WTC11 (cell line): ENCODE data around the gene STRN3. TPM values are rescaled to one million over a fixed set of nuclear protein-coding genes. Genes with fewer than 3 reads are reported as not detected.

ENCODE experiments used
- ATAC-seq: fragments of 200-7000 bp; cut with Tn5 transposase; 2 replicates; pipeline ENCODE4 v1.10.0; 2021; ENCODE audit warnings: mild to moderate bottlenecking, moderate library complexity
- CTCF ChIA-PET: fragments of 300-600 bp; sonication (Branson Sonifier 250); formaldehyde crosslinking; loops from one replicate; lab custom pipeline; 2021; ENCODE audit warnings: antibody characterized with exemption; lab: Charles Lee
- POLR2A ChIA-PET: fragments of 350-600 bp; sonication (Branson Sonifier 250); formaldehyde crosslinking; loops from one replicate; lab custom pipeline; 2021; ENCODE audit warnings: antibody characterized with exemption; lab: Charles Lee
- DNase-seq: peaks from one replicate; pipeline ENCODE4 v3.0.0; 2021; ENCODE audit warnings: low spot score
- H3K27ac Mint-ChIP-seq: 2 replicates; pipeline ENCODE4 v1.8.0; 2021; ENCODE audit warnings: mixed read lengths
- H3K27me3 Mint-ChIP-seq: 2 replicates; pipeline ENCODE4 v1.8.0; 2021; ENCODE audit warnings: low read depth, mild to moderate bottlenecking, moderate library complexity, mixed read lengths
- H3K36me3 Mint-ChIP-seq: 2 replicates; pipeline ENCODE4 v1.8.0; 2021; ENCODE audit warnings: mixed read lengths
- H3K4me1 Mint-ChIP-seq: 2 replicates; pipeline ENCODE4 v1.8.0; 2022; ENCODE audit warnings: mixed read lengths
- H3K4me3 Mint-ChIP-seq: 2 replicates; pipeline ENCODE4 v1.8.0; 2021; ENCODE audit warnings: mild to moderate bottlenecking, moderate library complexity, mixed read lengths
- H3K9me3 Mint-ChIP-seq: 2 replicates; pipeline ENCODE4 v1.8.0; 2021; ENCODE audit warnings: mixed read lengths
- ARID4B ChIP-seq: sonication (generic); formaldehyde crosslinking; IDR thresholded peaks from 2 replicates; pipeline ENCODE4 v1.8.0; 2023; ENCODE audit warnings: missing genetic modification reagents, mild to moderate bottlenecking, borderline replicate concordance
- EMX1 ChIP-seq: fragments of 250-450 bp; sonication (Bioruptor Pico); IDR thresholded peaks from 2 replicates; pipeline ENCODE4 v1.8.0; 2021; ENCODE audit warnings: mild to moderate bottlenecking
- ERG ChIP-seq: fragments of 250-450 bp; sonication (Bioruptor Pico); IDR thresholded peaks from 2 replicates; pipeline ENCODE4 v1.8.0; 2021; ENCODE audit warnings: mild to moderate bottlenecking
- FOXK1 ChIP-seq: sonication (generic); formaldehyde crosslinking; IDR thresholded peaks from 2 replicates; pipeline ENCODE4 v1.8.0; 2022; ENCODE audit warnings: mild to moderate bottlenecking, moderate library complexity, missing genetic modification reagents
- HMGA2 ChIP-seq: fragments of 250-450 bp; sonication (Bioruptor Pico); IDR thresholded peaks from 2 replicates; pipeline ENCODE4 v1.4.0; 2021; ENCODE audit warnings: mild to moderate bottlenecking, moderate library complexity
- NFATC4 ChIP-seq: fragments of 250-450 bp; sonication (Bioruptor Pico); IDR thresholded peaks from 2 replicates; pipeline ENCODE4 v1.9.0; 2021; ENCODE audit warnings: mild to moderate bottlenecking
- NR1H2 ChIP-seq: sonication (generic); formaldehyde crosslinking; IDR thresholded peaks from 2 replicates; pipeline ENCODE4 v1.9.0; 2021; ENCODE audit warnings: mild to moderate bottlenecking, moderate library complexity, missing genetic modification reagents
- SMAD3 ChIP-seq: sonication (generic); formaldehyde crosslinking; IDR thresholded peaks from 2 replicates; pipeline ENCODE4 v1.8.0; 2022; ENCODE audit warnings: missing genetic modification reagents, mild to moderate bottlenecking, borderline replicate concordance
- ZBTB21 ChIP-seq: sonication (generic); formaldehyde crosslinking; IDR thresholded peaks from 2 replicates; pipeline ENCODE4 v1.8.1; 2023; ENCODE audit warnings: mild to moderate bottlenecking, missing genetic modification reagents, borderline replicate concordance
- ZNF219 ChIP-seq: sonication (generic); formaldehyde crosslinking; IDR thresholded peaks from 2 replicates; pipeline ENCODE4 v1.8.0; 2023; ENCODE audit warnings: missing genetic modification reagents, mild to moderate bottlenecking, borderline replicate concordance
- ZNF396 ChIP-seq: fragments of 250-450 bp; sonication (Bioruptor Pico); IDR thresholded peaks from 2 replicates; pipeline ENCODE4 v1.8.0; 2021; ENCODE audit warnings: mild to moderate bottlenecking, moderate library complexity, borderline replicate concordance
- ZNF425 ChIP-seq: fragments of 250-450 bp; sonication (Bioruptor Pico); conservative IDR thresholded peaks from 2 replicates; pipeline ENCODE4 v1.9.0; 2021; ENCODE audit warnings: mild to moderate bottlenecking
- total RNA-seq: library from RNA; stranded (reverse); gene quantifications from 3 replicates; pipeline ENCODE4 v1.2.3, GENCODE V29; 2021
- TF ChIP-seq, protein P1 (sequence below): sonication (generic); formaldehyde crosslinking; IDR thresholded peaks from 2 replicates; pipeline ENCODE4 v1.8.1; 2022; ENCODE audit warnings: low read depth, missing genetic modification reagents, borderline replicate concordance
- TF ChIP-seq, protein P2 (sequence below): fragments of 250-450 bp; sonication (Bioruptor Pico); IDR thresholded peaks from 2 replicates; pipeline ENCODE4 v1.9.0; 2021; ENCODE audit warnings: mild to moderate bottlenecking, borderline replicate concordance
- TF ChIP-seq, protein P3 (sequence below): sonication (generic); formaldehyde crosslinking; conservative IDR thresholded peaks from 2 replicates; pipeline ENCODE4 v1.8.1; 2023; ENCODE audit warnings: mild to moderate bottlenecking, low read depth, missing genetic modification reagents, moderate library complexity
- TF ChIP-seq, protein P4 (sequence below): sonication (generic); formaldehyde crosslinking; IDR thresholded peaks from 2 replicates; pipeline ENCODE4 v1.8.0; 2022; ENCODE audit warnings: mild to moderate bottlenecking, missing genetic modification reagents
- TF ChIP-seq, protein P5 (sequence below): fragments of 250-450 bp; sonication (Bioruptor Pico); IDR thresholded peaks from 2 replicates; pipeline ENCODE4 v1.9.0; 2021; ENCODE audit warnings: moderate library complexity, mild to moderate bottlenecking, inconsistent platforms, borderline replicate concordance

STRN3 gene
- total RNA-seq, 1 experiment from 2014 or later, result 37.1 TPM

GRCh38 chr14:30994681-30995620, 31.2 kb downstream of the STRN3 start:
- ATAC-seq (no peak), DNase-seq (no peak)
- H3K9me3 Mint-ChIP-seq, result peaks cover 24% of the 10 kb centered on the region
- H3K4me3 Mint-ChIP-seq, result no peak overlapping the region
- ChIA-PET POLR2A (no interaction called here), CTCF (interaction anchor here (1.9 kb wide), 1 partner anchor 14 kb away, joined by 4 read pairs; no protein-coding TSS in a partner anchor)
- H3K27me3 Mint-ChIP-seq, result no peaks in the 10 kb centered on the region
- H3K27ac Mint-ChIP-seq, result peak overlapping the region; percentile 74; the same call in 1 of the 2 replicates
- peaks cover 55% of the 10 kb centered on the region for H3K4me1 Mint-ChIP-seq
- H3K36me3 Mint-ChIP-seq, result peaks cover 22% of the 10 kb centered on the region
- TF ChIP-seq ZNF219 (CRISPR knock-in tag), result no peak
- TF ChIP-seq EMX1 (CRISPR knock-in tag), result no peak
- no peak for TF ChIP-seq FOXK1 (CRISPR knock-in tag)
- no peak for TF ChIP-seq ARID4B
- no peak for TF ChIP-seq ERG
- no peak for TF ChIP-seq HMGA2 (CRISPR knock-in tag)
- no peak for TF ChIP-seq ZNF425 (CRISPR knock-in tag)
- no peak for TF ChIP-seq ZNF396 (CRISPR knock-in tag)
- no peak for TF ChIP-seq NR1H2 (CRISPR knock-in tag)
- TF ChIP-seq, protein P1, sequence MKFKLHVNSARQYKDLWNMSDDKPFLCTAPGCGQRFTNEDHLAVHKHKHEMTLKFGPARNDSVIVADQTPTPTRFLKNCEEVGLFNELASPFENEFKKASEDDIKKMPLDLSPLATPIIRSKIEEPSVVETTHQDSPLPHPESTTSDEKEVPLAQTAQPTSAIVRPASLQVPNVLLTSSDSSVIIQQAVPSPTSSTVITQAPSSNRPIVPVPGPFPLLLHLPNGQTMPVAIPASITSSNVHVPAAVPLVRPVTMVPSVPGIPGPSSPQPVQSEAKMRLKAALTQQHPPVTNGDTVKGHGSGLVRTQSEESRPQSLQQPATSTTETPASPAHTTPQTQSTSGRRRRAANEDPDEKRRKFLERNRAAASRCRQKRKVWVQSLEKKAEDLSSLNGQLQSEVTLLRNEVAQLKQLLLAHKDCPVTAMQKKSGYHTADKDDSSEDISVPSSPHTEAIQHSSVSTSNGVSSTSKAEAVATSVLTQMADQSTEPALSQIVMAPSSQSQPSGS, result no peak
- no peak for TF ChIP-seq SMAD3 (CRISPR knock-in tag)
- TF ChIP-seq, protein P2, sequence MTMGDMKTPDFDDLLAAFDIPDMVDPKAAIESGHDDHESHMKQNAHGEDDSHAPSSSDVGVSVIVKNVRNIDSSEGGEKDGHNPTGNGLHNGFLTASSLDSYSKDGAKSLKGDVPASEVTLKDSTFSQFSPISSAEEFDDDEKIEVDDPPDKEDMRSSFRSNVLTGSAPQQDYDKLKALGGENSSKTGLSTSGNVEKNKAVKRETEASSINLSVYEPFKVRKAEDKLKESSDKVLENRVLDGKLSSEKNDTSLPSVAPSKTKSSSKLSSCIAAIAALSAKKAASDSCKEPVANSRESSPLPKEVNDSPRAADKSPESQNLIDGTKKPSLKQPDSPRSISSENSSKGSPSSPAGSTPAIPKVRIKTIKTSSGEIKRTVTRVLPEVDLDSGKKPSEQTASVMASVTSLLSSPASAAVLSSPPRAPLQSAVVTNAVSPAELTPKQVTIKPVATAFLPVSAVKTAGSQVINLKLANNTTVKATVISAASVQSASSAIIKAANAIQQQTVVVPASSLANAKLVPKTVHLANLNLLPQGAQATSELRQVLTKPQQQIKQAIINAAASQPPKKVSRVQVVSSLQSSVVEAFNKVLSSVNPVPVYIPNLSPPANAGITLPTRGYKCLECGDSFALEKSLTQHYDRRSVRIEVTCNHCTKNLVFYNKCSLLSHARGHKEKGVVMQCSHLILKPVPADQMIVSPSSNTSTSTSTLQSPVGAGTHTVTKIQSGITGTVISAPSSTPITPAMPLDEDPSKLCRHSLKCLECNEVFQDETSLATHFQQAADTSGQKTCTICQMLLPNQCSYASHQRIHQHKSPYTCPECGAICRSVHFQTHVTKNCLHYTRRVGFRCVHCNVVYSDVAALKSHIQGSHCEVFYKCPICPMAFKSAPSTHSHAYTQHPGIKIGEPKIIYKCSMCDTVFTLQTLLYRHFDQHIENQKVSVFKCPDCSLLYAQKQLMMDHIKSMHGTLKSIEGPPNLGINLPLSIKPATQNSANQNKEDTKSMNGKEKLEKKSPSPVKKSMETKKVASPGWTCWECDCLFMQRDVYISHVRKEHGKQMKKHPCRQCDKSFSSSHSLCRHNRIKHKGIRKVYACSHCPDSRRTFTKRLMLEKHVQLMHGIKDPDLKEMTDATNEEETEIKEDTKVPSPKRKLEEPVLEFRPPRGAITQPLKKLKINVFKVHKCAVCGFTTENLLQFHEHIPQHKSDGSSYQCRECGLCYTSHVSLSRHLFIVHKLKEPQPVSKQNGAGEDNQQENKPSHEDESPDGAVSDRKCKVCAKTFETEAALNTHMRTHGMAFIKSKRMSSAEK, result no peak
- TF ChIP-seq, protein P3, sequence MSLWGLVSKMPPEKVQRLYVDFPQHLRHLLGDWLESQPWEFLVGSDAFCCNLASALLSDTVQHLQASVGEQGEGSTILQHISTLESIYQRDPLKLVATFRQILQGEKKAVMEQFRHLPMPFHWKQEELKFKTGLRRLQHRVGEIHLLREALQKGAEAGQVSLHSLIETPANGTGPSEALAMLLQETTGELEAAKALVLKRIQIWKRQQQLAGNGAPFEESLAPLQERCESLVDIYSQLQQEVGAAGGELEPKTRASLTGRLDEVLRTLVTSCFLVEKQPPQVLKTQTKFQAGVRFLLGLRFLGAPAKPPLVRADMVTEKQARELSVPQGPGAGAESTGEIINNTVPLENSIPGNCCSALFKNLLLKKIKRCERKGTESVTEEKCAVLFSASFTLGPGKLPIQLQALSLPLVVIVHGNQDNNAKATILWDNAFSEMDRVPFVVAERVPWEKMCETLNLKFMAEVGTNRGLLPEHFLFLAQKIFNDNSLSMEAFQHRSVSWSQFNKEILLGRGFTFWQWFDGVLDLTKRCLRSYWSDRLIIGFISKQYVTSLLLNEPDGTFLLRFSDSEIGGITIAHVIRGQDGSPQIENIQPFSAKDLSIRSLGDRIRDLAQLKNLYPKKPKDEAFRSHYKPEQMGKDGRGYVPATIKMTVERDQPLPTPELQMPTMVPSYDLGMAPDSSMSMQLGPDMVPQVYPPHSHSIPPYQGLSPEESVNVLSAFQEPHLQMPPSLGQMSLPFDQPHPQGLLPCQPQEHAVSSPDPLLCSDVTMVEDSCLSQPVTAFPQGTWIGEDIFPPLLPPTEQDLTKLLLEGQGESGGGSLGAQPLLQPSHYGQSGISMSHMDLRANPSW (CRISPR knock-in tag), result no peak
- TF ChIP-seq, protein P4, sequence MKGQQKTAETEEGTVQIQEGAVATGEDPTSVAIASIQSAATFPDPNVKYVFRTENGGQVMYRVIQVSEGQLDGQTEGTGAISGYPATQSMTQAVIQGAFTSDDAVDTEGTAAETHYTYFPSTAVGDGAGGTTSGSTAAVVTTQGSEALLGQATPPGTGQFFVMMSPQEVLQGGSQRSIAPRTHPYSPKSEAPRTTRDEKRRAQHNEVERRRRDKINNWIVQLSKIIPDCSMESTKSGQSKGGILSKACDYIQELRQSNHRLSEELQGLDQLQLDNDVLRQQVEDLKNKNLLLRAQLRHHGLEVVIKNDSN, result no peak
- no peak for TF ChIP-seq NFATC4 (CRISPR knock-in tag)
- TF ChIP-seq, protein P5, sequence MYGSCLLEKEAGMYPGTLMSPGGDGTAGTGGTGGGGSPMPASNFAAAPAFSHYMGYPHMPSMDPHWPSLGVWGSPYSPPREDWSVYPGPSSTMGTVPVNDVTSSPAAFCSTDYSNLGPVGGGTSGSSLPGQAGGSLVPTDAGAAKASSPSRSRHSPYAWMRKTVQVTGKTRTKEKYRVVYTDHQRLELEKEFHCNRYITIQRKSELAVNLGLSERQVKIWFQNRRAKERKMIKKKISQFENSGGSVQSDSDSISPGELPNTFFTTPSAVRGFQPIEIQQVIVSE (CRISPR knock-in tag), result no peak
- no peak for TF ChIP-seq ZBTB21 (CRISPR knock-in tag)
